Breast epithelium (tissue), 4 donors: Measurements from ENCODE around the gene PRDM2. TPM values are rescaled to one million over a fixed set of nuclear protein-coding genes. Genes with fewer than 3 reads are reported as not detected.

Experiments
- DNase-seq, 2 donors: peaks; one replicate each; pipeline ENCODE4 v3.0.0-alpha.2; 2019; ENCODE audit warnings: low spot score in 2 of 2
- H3K27ac ChIP-seq, 2 donors: fragments of 200-600 bp; sonication (generic) in 1 of 2; one replicate each; pipeline ENCODE4 v1.5.1; 2016 to 2019; ENCODE audit warnings: mild to moderate bottlenecking in 1 of 2
- H3K27me3 ChIP-seq, 2 donors: fragments of 200-600 bp; sonication (generic) in 1 of 2; one replicate each; pipeline versions ENCODE4 v1.5.1 to v1.6.0; 2017 to 2019; ENCODE audit warnings: control low read depth in 1 of 2, mild to moderate bottlenecking in 1 of 2
- H3K36me3 ChIP-seq: fragments of 200-600 bp; one replicate; pipeline ENCODE4 v1.5.1; 2019
- H3K4me1 ChIP-seq, 2 donors: fragments of 200-600 bp; sonication (generic); one replicate each; pipeline ENCODE4 v1.5.1; 2016 to 2019; ENCODE audit warnings: control low read depth in 1 of 2
- H3K4me3 ChIP-seq, 3 donors: fragments of 200-600 bp; sonication (generic); 1 replicate in 2 of 3; 2 replicates in 1 of 3; pipeline ENCODE4 v1.5.1; 2016 to 2019; ENCODE audit warnings: mild to moderate bottlenecking in 3 of 3, moderate library complexity in 2 of 3
- H3K9me3 ChIP-seq, 2 donors: fragments of 200-600 bp; sonication (generic) in 1 of 2; one replicate each; pipeline ENCODE4 v1.5.1; 2016 to 2019; ENCODE audit warnings: control low read depth in 1 of 2
- POLR2A ChIP-seq: fragments of 450-650 bp; IDR thresholded peaks from one replicate; pipeline ENCODE4 v1.6.1; 2016; ENCODE audit warnings: antibody characterized with exemption, mild to moderate bottlenecking, moderate library complexity
- POLR2AphosphoS5 ChIP-seq, 3 donors: sonication (generic); formaldehyde crosslinking; IDR thresholded peaks; one replicate each; pipeline ENCODE4 v1.6.1; 2017; ENCODE audit warnings: antibody characterized with exemption in 3 of 3
- intact Hi-C: fragments of 100-400 bp; cut with DNase I; formaldehyde crosslinking; loops from one replicate; pipeline ENCODE4 v1.15.1; 2023; ENCODE audit warnings: low total_unique reads
- total RNA-seq, 3 donors: library from RNA; depleted of rRNA; stranded (reverse); fragments of >200 nt; gene quantifications; one replicate each; pipeline ENCODE4 v1.1.0, GENCODE V29; 2016
- TF ChIP-seq, protein P1 (sequence below), 3 donors: fragments of 450-650 bp; IDR thresholded peaks; one replicate each; pipeline ENCODE4 v1.5.1; 2016 to 2017; ENCODE audit warnings: antibody characterized with exemption in 3 of 3, mild to moderate bottlenecking in 3 of 3, moderate library complexity in 3 of 3

PRDM2 gene
- total RNA-seq, 3 donors from 2014 or later: 45.6 to 57.1 (median 47.2) TPM

DNA sequence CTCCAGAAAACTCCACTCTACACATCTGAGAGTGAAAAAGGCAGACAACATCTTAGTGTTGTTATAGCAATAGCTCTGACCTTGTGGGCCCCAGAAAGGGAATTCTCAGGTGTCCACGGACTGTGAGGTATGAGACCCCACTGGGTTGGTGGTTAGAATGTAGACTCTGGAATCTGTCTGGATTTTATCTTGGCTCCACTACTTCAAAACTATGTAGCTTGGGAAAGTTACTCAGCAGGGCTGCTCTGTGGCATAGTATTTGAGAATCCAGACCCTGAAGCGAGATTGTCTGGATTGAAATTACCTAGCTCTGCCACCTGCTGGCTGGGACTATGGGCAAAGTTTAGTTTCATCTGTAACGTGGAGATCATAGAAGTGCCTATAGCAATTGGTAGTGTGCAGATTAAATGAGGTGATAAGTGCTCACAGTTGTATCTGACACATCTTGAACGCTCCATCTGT is 25.8 kb downstream of the PRDM2 start:
- TF ChIP-seq, protein P1, sequence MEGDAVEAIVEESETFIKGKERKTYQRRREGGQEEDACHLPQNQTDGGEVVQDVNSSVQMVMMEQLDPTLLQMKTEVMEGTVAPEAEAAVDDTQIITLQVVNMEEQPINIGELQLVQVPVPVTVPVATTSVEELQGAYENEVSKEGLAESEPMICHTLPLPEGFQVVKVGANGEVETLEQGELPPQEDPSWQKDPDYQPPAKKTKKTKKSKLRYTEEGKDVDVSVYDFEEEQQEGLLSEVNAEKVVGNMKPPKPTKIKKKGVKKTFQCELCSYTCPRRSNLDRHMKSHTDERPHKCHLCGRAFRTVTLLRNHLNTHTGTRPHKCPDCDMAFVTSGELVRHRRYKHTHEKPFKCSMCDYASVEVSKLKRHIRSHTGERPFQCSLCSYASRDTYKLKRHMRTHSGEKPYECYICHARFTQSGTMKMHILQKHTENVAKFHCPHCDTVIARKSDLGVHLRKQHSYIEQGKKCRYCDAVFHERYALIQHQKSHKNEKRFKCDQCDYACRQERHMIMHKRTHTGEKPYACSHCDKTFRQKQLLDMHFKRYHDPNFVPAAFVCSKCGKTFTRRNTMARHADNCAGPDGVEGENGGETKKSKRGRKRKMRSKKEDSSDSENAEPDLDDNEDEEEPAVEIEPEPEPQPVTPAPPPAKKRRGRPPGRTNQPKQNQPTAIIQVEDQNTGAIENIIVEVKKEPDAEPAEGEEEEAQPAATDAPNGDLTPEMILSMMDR (IDR thresholded peaks at IDR 0.05): peak; percentile 44 to 55 (median 48)
- TF ChIP-seq POLR2AphosphoS5 (IDR thresholded peaks at IDR 0.05): no peak
- no peak for TF ChIP-seq POLR2A
- H3K36me3 ChIP-seq: no peaks in the 10 kb centered on the region
- no peaks in the 10 kb centered on the region for H3K9me3 ChIP-seq
- DNase-seq: peak in 1 of 2 donors; percentile 53
- intact Hi-C loops: no loop called here
- no peaks in the 10 kb centered on the region for H3K4me1 ChIP-seq
- no peaks in the 10 kb centered on the region for H3K27me3 ChIP-seq
- peak overlapping the region; percentile 17 to 34 for H3K27ac ChIP-seq
- H3K4me3 ChIP-seq: no peak overlapping the region

DNA sequence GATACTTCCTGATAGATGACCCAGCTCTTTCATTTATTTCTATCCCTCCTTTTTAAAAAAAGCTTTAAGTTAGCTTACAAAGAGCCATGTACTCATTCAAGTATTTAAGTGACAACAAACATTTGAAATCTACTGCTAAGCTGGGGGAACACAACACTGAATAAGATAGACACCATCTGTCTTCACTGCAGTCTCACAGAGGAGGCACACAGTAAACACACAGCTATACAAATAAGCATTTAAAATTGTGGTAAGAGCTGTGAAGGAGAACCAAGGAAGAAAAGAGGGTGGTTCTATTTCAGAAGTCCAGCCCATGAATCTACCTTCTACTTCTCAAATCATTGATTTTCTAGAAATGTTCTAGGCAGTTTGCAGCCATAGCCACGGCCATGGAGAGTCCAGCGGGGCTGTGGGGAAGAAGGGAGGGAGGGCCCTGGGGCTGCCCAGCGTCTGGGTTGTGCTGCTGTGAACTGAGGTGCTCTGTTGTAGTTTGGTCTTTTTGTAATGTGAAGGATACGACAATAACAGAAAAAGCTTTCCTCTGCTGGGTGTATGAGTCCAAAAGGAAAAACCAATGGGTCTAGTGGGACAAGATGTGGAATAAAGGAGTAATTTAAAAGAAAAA is 28.2 kb downstream of the PRDM2 start:
- Histone ChIP-seq H3K9me3 (no peaks in the 10 kb centered on the region), H3K4me3 (no peak overlapping the region), H3K4me1 (no peaks in the 10 kb centered on the region), H3K27me3 (no peaks in the 10 kb centered on the region), H3K27ac (no peak overlapping the region), H3K36me3 (no peaks in the 10 kb centered on the region)
- TF ChIP-seq, protein P1 (IDR thresholded peaks at IDR 0.05): no peak
- TF ChIP-seq POLR2AphosphoS5 (IDR thresholded peaks at IDR 0.05) (no peak), POLR2A (no peak)
- intact Hi-C loops: no loop called here
- no peak for DNase-seq

DNA sequence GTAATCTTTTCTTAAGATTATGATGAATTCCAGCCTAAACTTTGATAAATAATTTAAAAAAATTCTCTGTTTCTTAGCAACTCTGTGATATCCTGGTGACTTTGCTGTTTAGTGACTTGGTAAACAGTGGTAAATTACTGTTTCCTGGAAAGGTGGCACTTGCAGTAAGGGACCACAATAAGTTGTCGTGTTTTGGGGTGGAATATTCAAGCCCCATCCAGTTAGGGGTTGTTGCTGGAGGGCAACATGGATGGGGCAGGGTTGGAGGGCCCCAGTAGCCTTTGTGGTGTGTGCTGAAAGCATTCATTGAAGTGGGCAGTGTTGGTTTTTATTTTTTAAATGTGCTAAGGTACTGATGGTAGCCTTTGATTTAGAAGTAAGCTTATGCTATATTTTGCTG is 30.3 kb downstream of the PRDM2 start:
- peak overlapping the region; percentile 23 to 54 for H3K27ac ChIP-seq
- H3K27me3 ChIP-seq: no peaks in the 10 kb centered on the region
- DNase-seq: no peak
- TF ChIP-seq POLR2AphosphoS5 (IDR thresholded peaks at IDR 0.05) (no peak), POLR2A (no peak)
- TF ChIP-seq, protein P1 (IDR thresholded peaks at IDR 0.05): no peak
- H3K9me3 ChIP-seq: no peaks in the 10 kb centered on the region
- intact Hi-C loops: no loop called here
- H3K4me3 ChIP-seq: no peak overlapping the region
- H3K4me1 ChIP-seq: no peaks in the 10 kb centered on the region
- H3K36me3 ChIP-seq: no peaks in the 10 kb centered on the region

DNA sequence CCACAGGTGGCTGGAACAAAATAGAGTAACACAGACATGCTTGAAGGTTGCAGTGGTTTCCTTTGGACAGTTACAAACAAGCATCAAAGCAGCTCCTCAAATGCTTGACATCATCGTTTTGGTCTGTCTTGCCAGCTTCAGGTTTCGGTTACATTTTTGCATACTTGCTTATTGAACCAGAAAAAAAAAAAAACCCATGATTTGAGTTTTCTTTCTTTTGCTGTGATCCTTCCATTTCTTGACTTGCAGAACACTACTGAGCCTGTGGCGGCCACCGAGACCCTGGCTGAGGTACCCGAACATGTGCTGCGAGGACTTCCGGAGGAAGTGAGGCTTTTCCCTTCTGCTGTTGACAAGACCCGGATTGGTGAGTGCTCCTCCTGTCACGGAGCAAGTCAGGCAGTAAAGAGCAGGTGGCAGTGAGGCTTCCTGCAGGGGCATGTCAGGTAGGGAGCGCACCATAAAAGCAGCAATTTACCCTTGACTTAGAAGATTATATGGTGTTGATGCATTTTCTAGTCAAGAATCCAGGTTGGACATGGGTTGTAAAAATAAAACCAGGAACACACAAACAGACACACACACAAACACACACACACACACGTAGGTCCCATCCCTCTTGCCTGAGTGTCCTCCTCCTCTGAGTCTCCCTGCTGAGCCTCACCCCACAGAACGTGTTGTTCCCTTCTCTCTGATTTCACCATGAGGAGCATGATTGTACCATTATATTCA is 30.9 kb downstream of the PRDM2 start:
- H3K36me3 ChIP-seq: no peaks in the 10 kb centered on the region
- TF ChIP-seq POLR2AphosphoS5 (IDR thresholded peaks at IDR 0.05) (peak in 2 of 3 donors; percentile 17 to 19), POLR2A (no peak)
- peak overlapping the region; percentile 23 to 54 for H3K27ac ChIP-seq
- peak in 1 of 2 donors; percentile 43 for DNase-seq
- no peaks in the 10 kb centered on the region for H3K9me3 ChIP-seq
- peak overlapping the region; percentile 9 to 30 (median 11) for H3K4me3 ChIP-seq
- no peaks in the 10 kb centered on the region for H3K27me3 ChIP-seq
- intact Hi-C loops: no loop called here
- no peaks in the 10 kb centered on the region for H3K4me1 ChIP-seq

DNA sequence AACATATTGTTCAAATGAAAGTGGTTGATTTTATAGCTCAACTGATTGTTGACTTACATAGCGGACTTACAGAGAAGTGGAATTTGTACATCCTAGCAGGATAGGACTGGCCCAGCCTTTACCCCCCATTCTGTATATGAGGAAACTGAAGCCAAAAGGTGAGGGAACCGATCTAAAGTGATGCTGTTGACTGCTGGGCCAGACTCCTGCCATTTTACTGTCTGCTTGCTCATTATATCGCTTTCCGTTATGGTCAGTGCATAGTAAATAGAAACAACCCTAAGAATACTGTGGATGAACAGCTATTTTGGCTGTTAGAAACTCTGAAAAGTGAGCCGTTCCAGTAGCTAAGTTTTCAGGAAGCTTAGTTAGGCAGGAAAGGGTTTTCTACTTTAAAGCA is 31.9 kb downstream of the PRDM2 start:
- TF ChIP-seq, protein P1 (IDR thresholded peaks at IDR 0.05): no peak
- intact Hi-C loops: no loop called here
- Histone ChIP-seq H3K27me3 (no peaks in the 10 kb centered on the region), H3K4me1 (no peaks in the 10 kb centered on the region), H3K36me3 (no peaks in the 10 kb centered on the region), H3K27ac (no peak overlapping the region), H3K9me3 (no peaks in the 10 kb centered on the region), H3K4me3 (no peak overlapping the region)
- DNase-seq: no peak
